Ramos (cell line): ENCODE data around the gene FGF1.

Experiments
- in situ Hi-C: fragments of 300-500 bp; cut with MboI; formaldehyde crosslinking; loops from one replicate; pipeline ENCODE4 v1.14.3; 2022; ENCODE audit warnings: low sequenced_read_pairs; ENCODE audit not compliant: unreplicated experiment

Gene FGF1

GRCh38 chr5:142697356-142698255 is 11.7 kb upstream of the FGF1 start:
- in situ Hi-C loops: loop anchor here (25.0 kb wide), 1 partner anchor 535 kb away; no protein-coding TSS in a partner anchor

GRCh38 chr5:142696379-142696778 is 10.5 kb upstream of the FGF1 start:
- in situ Hi-C loops: loop anchor here (25.0 kb wide), 1 partner anchor 534 kb away; no protein-coding TSS in a partner anchor

- in situ Hi-C loops: loop anchor here (25.0 kb wide), 1 partner anchor 532 kb away; no protein-coding TSS in a partner anchor
Observed at GRCh38 chr5:142694092-142694856, 8.4 kb upstream of the FGF1 start.

- in situ Hi-C loops: loop anchor here (25.0 kb wide), 1 partner anchor 530 kb away; no protein-coding TSS in a partner anchor
Observed at GRCh38 chr5:142692321-142692894, 6.5 kb upstream of the FGF1 start.

- in situ Hi-C loops: loop anchor here (25.0 kb wide), 1 partner anchor 528 kb away; no protein-coding TSS in a partner anchor
Observed at GRCh38 chr5:142690667-142691066, 4.8 kb upstream of the FGF1 start.

- in situ Hi-C loops: loop anchor here (25.0 kb wide), 1 partner anchor 527 kb away; no protein-coding TSS in a partner anchor
Observed at GRCh38 chr5:142689081-142689480, 3.2 kb upstream of the FGF1 start.

GRCh38 chr5:142688281-142688989 is 2.5 kb upstream of the FGF1 start:
- in situ Hi-C loops: loop anchor here (25.0 kb wide), 1 partner anchor 526 kb away; no protein-coding TSS in a partner anchor

GRCh38 chr5:142686968-142687367 is 1.1 kb upstream of the FGF1 start:
- in situ Hi-C loops: loop anchor here (25.0 kb wide), 1 partner anchor 525 kb away; no protein-coding TSS in a partner anchor

- in situ Hi-C loops: loop anchor here (25.0 kb wide), 1 partner anchor 524 kb away; no protein-coding TSS in a partner anchor
Observed at GRCh38 chr5:142686210-142686734, 382 bp upstream of the FGF1 start.

- in situ Hi-C loops: loop anchor here (25.0 kb wide), 1 partner anchor 522 kb away; no protein-coding TSS in a partner anchor
Observed at GRCh38 chr5:142684508-142685041, 1.3 kb downstream of the FGF1 start.

GRCh38 chr5:142683881-142684505 is 1.9 kb downstream of the FGF1 start:
- in situ Hi-C loops: loop anchor here (25.0 kb wide), 1 partner anchor 522 kb away; no protein-coding TSS in a partner anchor

- in situ Hi-C loops: loop anchor here (25.0 kb wide), 1 partner anchor 521 kb away; no protein-coding TSS in a partner anchor
Observed at GRCh38 chr5:142683116-142683515, 2.8 kb downstream of the FGF1 start.

GRCh38 chr5:142680605-142681259 is 5.2 kb downstream of the FGF1 start:
- in situ Hi-C loops: loop anchor here (25.0 kb wide), 1 partner anchor 518 kb away; no protein-coding TSS in a partner anchor

- in situ Hi-C loops: loop anchor here (25.0 kb wide), 1 partner anchor 517 kb away; no protein-coding TSS in a partner anchor
Observed at GRCh38 chr5:142679744-142680143, 6.1 kb downstream of the FGF1 start.

GRCh38 chr5:142678529-142678928 is 7.4 kb downstream of the FGF1 start:
- in situ Hi-C loops: loop anchor here (25.0 kb wide), 1 partner anchor 516 kb away; no protein-coding TSS in a partner anchor

GRCh38 chr5:142677198-142677597 is 8.7 kb downstream of the FGF1 start:
- in situ Hi-C loops: loop anchor here (25.0 kb wide), 1 partner anchor 515 kb away; no protein-coding TSS in a partner anchor

GRCh38 chr5:142676318-142676717 is 9.6 kb downstream of the FGF1 start:
- in situ Hi-C loops: loop anchor here (25.0 kb wide), 1 partner anchor 514 kb away; no protein-coding TSS in a partner anchor
